Neuronal stem cell (in vitro differentiated cells): Measurements from ENCODE around the gene MYH6.

Source experiments
- DNase-seq: peaks from one replicate; pipeline ENCODE4 v3.0.0-alpha.2; 2013; ENCODE audit warnings: low spot score
- H2AFZ ChIP-seq: one replicate; pipeline ENCODE4 v1.6.1; 2013; ENCODE audit warnings: mild to moderate bottlenecking, low read length, inconsistent platforms
- H2AK5ac ChIP-seq: 2 replicates; pipeline ENCODE4 v1.6.1; 2013; ENCODE audit warnings: low read depth, mild to moderate bottlenecking, inconsistent platforms, low read length, moderate library complexity, mixed read lengths
- H2BK120ac ChIP-seq: 2 replicates; pipeline ENCODE4 v1.6.1; 2013; ENCODE audit warnings: low read depth, mild to moderate bottlenecking, inconsistent platforms, low read length, moderate library complexity, mixed read lengths
- H2BK12ac ChIP-seq: one replicate; pipeline ENCODE4 v1.6.1; 2013; ENCODE audit warnings: low read length, inconsistent platforms
- H2BK15ac ChIP-seq: 2 replicates; pipeline ENCODE4 v1.6.1; 2013; ENCODE audit warnings: mild to moderate bottlenecking, low read length, inconsistent platforms, mixed read lengths
- H2BK5ac ChIP-seq: one replicate; pipeline ENCODE4 v1.6.1; 2013; ENCODE audit warnings: inconsistent platforms, mild to moderate bottlenecking, low read length, moderate library complexity
- H3K14ac ChIP-seq: one replicate; pipeline ENCODE4 v1.6.1; 2013; ENCODE audit warnings: low read length, inconsistent platforms
- H3K18ac ChIP-seq: 2 replicates; pipeline ENCODE4 v1.6.1; 2013; ENCODE audit warnings: low read length, inconsistent platforms
- H3K23ac ChIP-seq: 2 replicates; pipeline ENCODE4 v1.6.1; 2013; ENCODE audit warnings: low read depth, mild to moderate bottlenecking, mixed read lengths, low read length, inconsistent platforms; ENCODE audit not compliant: poor library complexity
- H3K27ac ChIP-seq: replicated peaks from 3 replicates; pipeline ENCODE4 v1.5.1; 2013; ENCODE audit warnings: low read length, inconsistent platforms
- H3K27me3 ChIP-seq, 3 experiments: 2 replicates each; pipeline ENCODE4 v1.6.1; 2013; ENCODE audit warnings: low read length in 3 of 3, mild to moderate bottlenecking in 2 of 3, inconsistent platforms in 1 of 3, low read depth in 1 of 3, mixed read lengths in 1 of 3, moderate library complexity in 1 of 3; ENCODE audit not compliant: control insufficient read depth in 3 of 3, insufficient read depth in 3 of 3
- H3K36me3 ChIP-seq, 2 donors: replicated peaks in 1 of 2; 2 replicates each; pipeline ENCODE4 v1.6.1; 2013; ENCODE audit warnings: low read length in 2 of 2; ENCODE audit not compliant: control insufficient read depth in 2 of 2, insufficient read depth in 2 of 2
- H3K4ac ChIP-seq: 2 replicates; pipeline ENCODE4 v1.6.1; 2013; ENCODE audit warnings: inconsistent platforms, mild to moderate bottlenecking, low read length, moderate library complexity
- H3K4me1 ChIP-seq, 2 donors: 1 replicate in 1 of 2; 2 replicates in 1 of 2; pipeline ENCODE4 v1.6.1; 2013; ENCODE audit warnings: low read length in 2 of 2, low read depth in 1 of 2; ENCODE audit not compliant: control insufficient read depth in 2 of 2, insufficient read depth in 1 of 2
- H3K4me2 ChIP-seq: one replicate; pipeline ENCODE4 v1.6.1; 2013; ENCODE audit warnings: mild to moderate bottlenecking, low read length, inconsistent platforms; ENCODE audit not compliant: insufficient read depth, poor library complexity, severe bottlenecking
- H3K4me3 ChIP-seq, 2 donors: 2 replicates each; pipeline ENCODE4 v1.5.1; 2013; ENCODE audit warnings: low read length in 2 of 2, mild to moderate bottlenecking in 2 of 2, inconsistent platforms in 1 of 2, moderate library complexity in 1 of 2
- H3K79me1 ChIP-seq: one replicate; pipeline ENCODE4 v1.6.1; 2013; ENCODE audit warnings: low read depth, mild to moderate bottlenecking, inconsistent platforms, low read length, moderate library complexity
- H3K9ac ChIP-seq: one replicate; pipeline ENCODE4 v1.6.1; 2013; ENCODE audit warnings: mild to moderate bottlenecking, low read depth, low read length, inconsistent platforms; ENCODE audit not compliant: poor library complexity
- H3K9me3 ChIP-seq, 2 donors: replicated peaks in 1 of 2; 2 replicates each; pipeline versions ENCODE3 to v1.6.1; 2013; ENCODE audit warnings: low read length in 2 of 2, mild to moderate bottlenecking in 2 of 2, inconsistent platforms in 1 of 2, low read depth in 1 of 2, mixed read lengths in 1 of 2, moderate library complexity in 1 of 2; ENCODE audit not compliant: control insufficient read depth in 2 of 2, insufficient read depth in 1 of 2
- H4K8ac ChIP-seq: one replicate; pipeline ENCODE4 v1.6.1; 2013; ENCODE audit warnings: low read depth, mild to moderate bottlenecking, inconsistent platforms, low read length, moderate library complexity
- H4K91ac ChIP-seq: one replicate; pipeline ENCODE4 v1.6.1; 2013; ENCODE audit warnings: low read length, low read depth, mild to moderate bottlenecking, inconsistent platforms; ENCODE audit not compliant: poor library complexity
- WGBS, 2 donors: extraction: QIAGEN DNeasy Blood & Tissue Kit; methylation state at CpG; one replicate each; pipeline ENCODE4 v1.1.7; 2013; ENCODE audit warnings: missing lambda C conversion rate in 2 of 2, mixed read lengths in 1 of 2; ENCODE audit not compliant: insufficient read length in 2 of 2, insufficient replicate concordance in 1 of 2; ENCODE audit errors: extremely low coverage in 2 of 2; 5-methylcytosine and 5-hydroxymethylcytosine counted together

MYH6 gene

DNA sequence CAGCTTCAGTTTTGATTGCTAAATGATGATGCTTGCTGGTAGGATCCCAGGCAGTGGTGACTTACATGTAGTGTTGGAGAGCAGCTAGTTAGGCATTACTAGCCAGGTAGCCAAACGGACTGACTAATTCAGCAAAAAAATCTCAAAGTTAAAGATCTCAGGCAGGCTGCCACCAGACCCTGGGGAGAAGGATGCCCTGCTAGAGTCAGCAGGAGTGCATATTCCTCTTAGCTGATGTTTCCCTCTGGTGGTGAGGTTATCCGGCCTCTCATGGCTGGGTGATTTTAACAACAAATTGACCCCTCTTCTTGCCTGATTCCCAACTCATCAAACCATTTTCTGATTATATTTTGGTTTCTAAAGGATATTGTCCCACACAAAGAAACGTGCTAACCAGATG is 45.9 kb downstream of the MYH6 start:
- Histone ChIP-seq H3K4me1 (peaks cover 11 to 17% of the 10 kb centered on the region in 2 donors), H4K8ac (no peak overlapping the region), H3K79me1 (peaks cover 7% of the 10 kb centered on the region), H3K9me3 (no peaks in the 10 kb centered on the region), H3K18ac (no peak overlapping the region), H3K27ac (no peak overlapping the region), H4K91ac (no peak overlapping the region), H2AFZ (no peak overlapping the region), H3K36me3 (peaks cover 32 to 67% of the 10 kb centered on the region in 2 donors), H2BK12ac (no peak overlapping the region), H3K4ac (no peak overlapping the region), H2AK5ac (no peak overlapping the region), H3K9ac (no peak overlapping the region), H3K27me3 (no peaks in the 10 kb centered on the region), H3K4me3 (no peak overlapping the region), H3K4me2 (no peak overlapping the region), H2BK120ac (no peak overlapping the region), H2BK15ac (no peak overlapping the region), H3K14ac (no peak overlapping the region), H3K23ac (no peak overlapping the region), H2BK5ac (no peak overlapping the region)
- DNase-seq: no peak
- WGBS, 2 donors: no CpG with 5 or more reads among the region's 3 CpGs

DNA sequence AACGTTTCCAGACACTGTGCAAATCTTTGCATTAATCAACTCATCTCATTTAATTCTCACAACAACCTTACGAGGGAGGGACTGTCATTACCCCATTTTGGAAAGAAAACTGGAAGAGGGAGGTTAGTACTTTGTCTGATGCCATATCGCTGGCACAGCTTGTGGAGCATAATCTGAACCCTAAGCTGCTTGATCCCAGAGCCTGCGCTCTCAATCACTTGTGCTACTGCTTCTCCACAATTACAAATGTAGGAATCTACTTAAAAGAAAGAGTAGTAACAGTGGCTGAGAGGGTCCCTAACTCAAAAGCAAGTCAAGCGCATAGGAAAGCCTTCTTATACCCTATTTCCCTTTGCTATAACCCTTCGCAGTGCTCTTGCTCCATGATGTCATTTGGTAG is 46.3 kb downstream of the MYH6 start:
- Histone ChIP-seq H3K4me2 (no peak overlapping the region), H2BK120ac (no peak overlapping the region), H3K4me3 (no peak overlapping the region), H3K18ac (no peak overlapping the region), H3K79me1 (peaks cover 7% of the 10 kb centered on the region), H3K23ac (no peak overlapping the region), H4K8ac (no peak overlapping the region), H3K4ac (no peak overlapping the region), H2AK5ac (no peak overlapping the region), H3K9ac (no peak overlapping the region), H2BK15ac (no peak overlapping the region), H2BK5ac (no peak overlapping the region), H2AFZ (no peak overlapping the region), H3K9me3 (no peaks in the 10 kb centered on the region), H3K36me3 (peaks cover 34 to 71% of the 10 kb centered on the region in 2 donors), H3K14ac (no peak overlapping the region), H3K4me1 (peaks cover 8 to 15% of the 10 kb centered on the region in 2 donors), H2BK12ac (no peak overlapping the region), H4K91ac (no peak overlapping the region), H3K27me3 (no peaks in the 10 kb centered on the region), H3K27ac (no peak overlapping the region)
- no CpG with 5 or more reads among the region's 6 CpGs for WGBS, 2 donors
- DNase-seq: no peak

DNA sequence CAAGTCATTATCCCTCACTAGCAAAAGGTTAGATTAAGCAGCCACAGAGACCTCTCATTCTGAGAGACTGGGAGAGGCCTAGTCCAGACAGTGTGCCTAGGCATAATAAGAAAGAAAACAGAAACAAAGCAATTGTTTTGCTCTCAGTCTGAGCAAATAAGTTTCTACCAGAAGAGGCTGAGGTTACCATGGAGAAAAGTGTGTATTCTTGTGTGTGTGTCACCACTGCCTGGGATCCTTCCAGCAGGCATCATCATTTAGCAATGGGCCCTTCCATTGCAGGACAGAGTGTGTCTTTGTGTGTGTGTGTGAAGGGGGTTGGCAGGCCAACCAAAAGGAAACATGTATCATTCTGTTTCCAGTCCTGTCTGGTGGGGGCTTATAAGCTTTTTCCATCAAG is 46.8 kb downstream of the MYH6 start:
- Histone ChIP-seq H2BK120ac (no peak overlapping the region), H3K36me3 (peaks cover 36 to 75% of the 10 kb centered on the region in 2 donors), H4K8ac (no peak overlapping the region), H2BK15ac (no peak overlapping the region), H3K4me2 (no peak overlapping the region), H3K9ac (no peak overlapping the region), H4K91ac (no peak overlapping the region), H3K9me3 (no peaks in the 10 kb centered on the region), H3K27ac (no peak overlapping the region), H3K4me1 (peaks cover 6 to 12% of the 10 kb centered on the region in 2 donors), H3K4ac (no peak overlapping the region), H2BK5ac (no peak overlapping the region), H3K23ac (no peak overlapping the region), H3K4me3 (no peak overlapping the region), H3K18ac (no peak overlapping the region), H3K14ac (no peak overlapping the region), H2AFZ (no peak overlapping the region), H3K79me1 (peaks cover 7% of the 10 kb centered on the region), H2AK5ac (no peak overlapping the region), H2BK12ac (no peak overlapping the region), H3K27me3 (no peaks in the 10 kb centered on the region)
- DNase-seq: no peak

DNA sequence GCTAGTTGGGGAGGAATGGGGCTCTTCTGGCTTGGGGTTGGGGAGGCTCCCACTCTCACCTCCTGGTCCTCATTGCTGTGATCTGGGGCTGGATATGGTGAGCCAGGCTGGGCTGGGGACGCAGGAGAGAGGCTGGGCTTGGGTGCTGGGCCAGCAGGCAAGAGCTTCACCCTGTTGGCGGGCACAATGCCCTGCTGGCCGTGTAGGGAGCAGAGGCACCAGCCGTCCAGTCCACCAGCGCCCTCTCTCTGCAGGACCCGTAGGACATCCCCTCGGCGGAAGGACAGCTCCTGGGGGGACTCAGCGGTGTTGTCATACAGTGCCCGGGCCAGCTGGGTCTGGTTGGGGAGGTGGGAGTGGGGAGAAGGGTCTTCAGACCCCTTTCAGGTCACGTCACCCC is 47.6 kb downstream of the MYH6 start:
- H2BK15ac ChIP-seq: no peak overlapping the region
- H2BK5ac ChIP-seq: no peak overlapping the region
- no peak overlapping the region for H3K4ac ChIP-seq
- no peak overlapping the region for H4K8ac ChIP-seq
- H3K18ac ChIP-seq: no peak overlapping the region
- H3K27ac ChIP-seq: no peak overlapping the region
- no peak overlapping the region for H3K23ac ChIP-seq
- H2BK12ac ChIP-seq: no peak overlapping the region
- H3K79me1 ChIP-seq: peaks cover 3% of the 10 kb centered on the region
- no peak for DNase-seq
- H3K36me3 ChIP-seq: peaks cover 37 to 84% of the 10 kb centered on the region in 2 donors
- H2BK120ac ChIP-seq: no peak overlapping the region
- no peak overlapping the region for H3K9ac ChIP-seq
- no peak overlapping the region for H3K4me3 ChIP-seq
- H3K4me1 ChIP-seq: peaks cover 6 to 12% of the 10 kb centered on the region in 2 donors
- H3K4me2 ChIP-seq: no peak overlapping the region
- H3K14ac ChIP-seq: no peak overlapping the region
- H2AFZ ChIP-seq: no peak overlapping the region
- no CpG with 5 or more reads among the region's 11 CpGs for WGBS, 2 donors
- H2AK5ac ChIP-seq: no peak overlapping the region
- no peaks in the 10 kb centered on the region for H3K9me3 ChIP-seq
- no peaks in the 10 kb centered on the region for H3K27me3 ChIP-seq
- H4K91ac ChIP-seq: no peak overlapping the region
